ENCODE measurements around the gene EVL. TPM values are rescaled to one million over a fixed set of nuclear protein-coding genes. Genes with fewer than 3 reads are reported as not detected.

The EVL gene
- total RNA-seq, 1 donor from 2014 or later = 11.7 TPM

DNA sequence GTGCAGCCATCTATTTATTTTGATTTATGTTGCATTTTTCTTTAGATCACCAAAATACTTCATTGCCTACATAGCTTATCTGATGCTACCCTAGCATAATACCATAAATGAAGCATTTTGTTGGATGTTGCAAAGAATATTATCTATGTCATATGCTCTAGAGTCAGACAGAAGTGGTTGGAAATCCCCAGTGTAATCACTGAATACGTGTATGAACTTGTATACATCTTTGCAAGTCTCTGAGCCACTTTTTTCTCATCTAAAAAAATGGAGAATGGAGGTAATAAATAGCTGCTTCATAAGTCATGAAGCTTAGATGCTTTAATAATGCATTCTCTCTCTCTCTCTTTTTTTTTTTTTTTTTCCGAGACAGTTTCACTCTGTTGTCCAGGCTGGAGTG is 18.5 kb downstream of the EVL start:
- TF ChIP-seq, protein P1, sequence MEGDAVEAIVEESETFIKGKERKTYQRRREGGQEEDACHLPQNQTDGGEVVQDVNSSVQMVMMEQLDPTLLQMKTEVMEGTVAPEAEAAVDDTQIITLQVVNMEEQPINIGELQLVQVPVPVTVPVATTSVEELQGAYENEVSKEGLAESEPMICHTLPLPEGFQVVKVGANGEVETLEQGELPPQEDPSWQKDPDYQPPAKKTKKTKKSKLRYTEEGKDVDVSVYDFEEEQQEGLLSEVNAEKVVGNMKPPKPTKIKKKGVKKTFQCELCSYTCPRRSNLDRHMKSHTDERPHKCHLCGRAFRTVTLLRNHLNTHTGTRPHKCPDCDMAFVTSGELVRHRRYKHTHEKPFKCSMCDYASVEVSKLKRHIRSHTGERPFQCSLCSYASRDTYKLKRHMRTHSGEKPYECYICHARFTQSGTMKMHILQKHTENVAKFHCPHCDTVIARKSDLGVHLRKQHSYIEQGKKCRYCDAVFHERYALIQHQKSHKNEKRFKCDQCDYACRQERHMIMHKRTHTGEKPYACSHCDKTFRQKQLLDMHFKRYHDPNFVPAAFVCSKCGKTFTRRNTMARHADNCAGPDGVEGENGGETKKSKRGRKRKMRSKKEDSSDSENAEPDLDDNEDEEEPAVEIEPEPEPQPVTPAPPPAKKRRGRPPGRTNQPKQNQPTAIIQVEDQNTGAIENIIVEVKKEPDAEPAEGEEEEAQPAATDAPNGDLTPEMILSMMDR (IDR thresholded peaks at IDR 0.05) = no peak
- DNase-seq (ENCODE audit: low spot score in 2 of 2) = no peak
- Histone ChIP-seq H3K36me3 (no peaks in the 10 kb centered on the region), H3K27ac (no peak overlapping the region), H3K27me3 (no peaks in the 10 kb centered on the region), H3K4me3 (no peak overlapping the region), H3K4me1 (no peaks in the 10 kb centered on the region), H3K9me3 (no peaks in the 10 kb centered on the region)
- intact Hi-C loops (cut with DNase I) = no loop called here

DNA sequence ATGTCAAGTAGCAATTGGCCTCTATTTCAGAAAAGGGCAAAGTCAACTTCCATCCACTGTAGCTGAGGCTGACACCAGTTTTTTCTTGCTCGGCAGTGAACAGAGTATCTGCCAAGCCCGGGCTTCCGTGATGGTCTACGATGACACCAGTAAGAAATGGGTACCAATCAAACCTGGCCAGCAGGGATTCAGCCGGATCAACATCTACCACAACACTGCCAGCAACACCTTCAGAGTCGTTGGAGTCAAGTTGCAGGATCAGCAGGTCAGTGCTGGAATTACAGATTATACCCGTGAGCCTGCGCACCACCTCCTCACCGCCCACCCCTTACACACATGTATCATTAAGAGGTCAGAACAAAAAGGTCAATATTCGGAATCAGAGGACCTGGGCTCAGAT is 19.4 kb downstream of the EVL start:
- TF ChIP-seq, protein P1 (IDR thresholded peaks at IDR 0.05) = no peak
- DNase-seq (ENCODE audit: low spot score in 2 of 2) = no peak
- Histone ChIP-seq H3K9me3 (no peaks in the 10 kb centered on the region), H3K36me3 (no peaks in the 10 kb centered on the region), H3K27ac (no peak overlapping the region), H3K27me3 (no peaks in the 10 kb centered on the region), H3K4me1 (no peaks in the 10 kb centered on the region), H3K4me3 (no peak overlapping the region)
- intact Hi-C loops (cut with DNase I) = no loop called here

DNA sequence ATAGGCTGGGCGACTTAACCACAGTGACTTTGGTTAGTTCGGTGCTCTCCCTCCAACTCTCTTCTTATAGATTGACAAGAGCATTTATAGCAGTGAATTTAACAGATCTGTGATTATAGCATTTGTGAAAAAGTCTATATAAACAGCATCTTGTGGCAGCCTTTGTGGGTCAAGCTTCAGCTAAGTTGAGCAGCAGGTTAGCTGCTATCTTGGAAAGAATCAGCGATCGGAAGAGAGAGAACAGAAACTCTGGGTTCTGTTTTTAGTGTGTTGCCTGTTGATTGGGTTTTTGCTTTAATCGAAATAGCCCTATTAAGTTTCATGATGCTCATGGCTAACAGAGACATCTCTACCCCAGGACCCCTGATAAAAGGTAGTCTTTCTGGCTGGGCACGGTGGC is 20.2 kb downstream of the EVL start:
- DNase-seq (ENCODE audit: low spot score in 2 of 2) = no peak
- intact Hi-C loops (cut with DNase I) = no loop called here
- H3K4me1 ChIP-seq = no peaks in the 10 kb centered on the region

DNA sequence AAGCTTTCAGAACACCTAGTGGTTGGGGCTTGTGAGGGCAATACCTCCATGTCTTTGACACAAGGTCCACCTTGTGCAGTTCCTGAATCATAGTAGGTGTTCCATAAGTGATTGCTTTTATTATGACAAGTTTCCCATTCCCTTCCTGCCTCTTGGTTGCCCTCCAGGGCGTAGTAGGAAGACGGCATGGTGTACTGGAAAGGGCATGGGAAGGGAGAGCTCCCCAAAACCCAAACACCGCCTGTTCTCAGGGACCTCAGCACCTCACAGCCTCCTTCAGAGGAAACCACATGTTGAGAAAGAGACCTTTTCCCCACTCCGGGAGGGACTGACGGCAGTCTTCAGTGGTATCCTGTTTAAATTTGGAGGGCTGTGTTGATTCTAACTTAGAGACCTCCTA is 21.1 kb downstream of the EVL start:
- Histone ChIP-seq H3K4me3 (no peak overlapping the region), H3K9me3 (no peaks in the 10 kb centered on the region), H3K27me3 (no peaks in the 10 kb centered on the region), H3K4me1 (no peaks in the 10 kb centered on the region), H3K36me3 (no peaks in the 10 kb centered on the region), H3K27ac (no peak overlapping the region)
- intact Hi-C loops (cut with DNase I) = no loop called here
- peak in 1 of 2 donors; percentile 18 for DNase-seq (ENCODE audit: low spot score in 2 of 2)
- TF ChIP-seq, protein P1 (IDR thresholded peaks at IDR 0.05) = no peak

More for the DNA sequence above, 20.2 kb downstream of the EVL start:
- H3K27me3 ChIP-seq = no peaks in the 10 kb centered on the region
- H3K36me3 ChIP-seq = no peaks in the 10 kb centered on the region
- no peak overlapping the region for H3K27ac ChIP-seq
- TF ChIP-seq, protein P1 (IDR thresholded peaks at IDR 0.05) = no peak
- no peaks in the 10 kb centered on the region for H3K9me3 ChIP-seq
- no peak overlapping the region for H3K4me3 ChIP-seq

DNA sequence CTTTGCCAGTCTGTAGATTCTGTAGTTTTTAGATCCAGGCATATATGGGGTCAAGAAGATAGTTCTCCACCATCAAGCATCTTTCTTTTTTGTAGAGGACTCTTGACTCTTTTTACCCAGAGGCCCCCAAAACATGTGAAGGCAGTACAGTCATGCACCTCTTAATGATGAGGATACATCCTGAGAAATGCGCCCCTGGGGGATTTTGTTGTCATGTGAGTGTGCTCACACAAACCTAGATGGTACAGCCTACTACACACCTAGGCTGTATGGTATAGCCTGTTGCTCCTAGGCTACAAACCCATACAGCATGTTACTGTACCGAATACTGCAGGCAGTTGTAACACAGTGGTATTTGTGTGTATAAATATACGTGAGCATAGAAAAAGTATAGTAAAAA is 23.0 kb downstream of the EVL start:
- DNase-seq (ENCODE audit: low spot score in 2 of 2) = no peak
- H3K4me3 ChIP-seq = no peak overlapping the region
- no peaks in the 10 kb centered on the region for H3K4me1 ChIP-seq
- intact Hi-C loops (cut with DNase I) = no loop called here
- H3K36me3 ChIP-seq = no peaks in the 10 kb centered on the region
- TF ChIP-seq, protein P1 (IDR thresholded peaks at IDR 0.05) = no peak
- H3K27ac ChIP-seq = no peak overlapping the region
- no peaks in the 10 kb centered on the region for H3K27me3 ChIP-seq
- H3K9me3 ChIP-seq = no peaks in the 10 kb centered on the region

DNA sequence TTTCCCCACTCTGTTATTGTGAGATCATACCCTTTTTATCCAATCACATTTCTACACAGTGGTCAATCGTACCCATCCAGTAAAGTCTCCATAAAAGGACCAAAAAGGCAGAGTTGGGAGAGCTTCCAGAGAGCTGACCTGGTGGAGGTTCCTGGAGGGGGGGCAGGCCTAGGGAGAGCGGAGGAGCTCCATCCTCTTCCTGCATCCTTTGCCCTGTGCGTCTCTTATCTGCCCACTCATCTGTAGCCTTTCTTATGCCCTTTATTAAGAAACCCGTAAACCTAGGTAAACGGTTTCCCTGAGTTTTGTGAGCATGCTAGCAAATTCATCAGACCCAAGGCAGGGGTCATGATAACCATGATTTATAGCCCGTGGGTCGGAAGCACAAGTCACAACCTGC is 26.2 kb downstream of the EVL start:
- Histone ChIP-seq H3K27ac (no peak overlapping the region), H3K4me3 (no peak overlapping the region), H3K9me3 (no peaks in the 10 kb centered on the region), H3K27me3 (no peaks in the 10 kb centered on the region), H3K36me3 (no peaks in the 10 kb centered on the region), H3K4me1 (no peaks in the 10 kb centered on the region)
- intact Hi-C loops (cut with DNase I) = no loop called here
- no peak for DNase-seq (ENCODE audit: low spot score in 2 of 2)
- TF ChIP-seq, protein P1 (IDR thresholded peaks at IDR 0.05) = no peak
